ENCODE data around the gene ZCCHC9.

GRCh38 chr5:81359108-81359507, 57.7 kb downstream of the ZCCHC9 start:
- TF ChIP-seq CTCF (conservative IDR thresholded peaks at IDR 0.05; ENCODE audit: low read depth, low read length) (no peak), EZH2 (IDR thresholded peaks at IDR 0.05; ENCODE audit: borderline replicate concordance, low read depth, low read length, poor library complexity, severe bottlenecking) (no peak)
